ENCODE data around the gene ZMAT5.

DNA sequence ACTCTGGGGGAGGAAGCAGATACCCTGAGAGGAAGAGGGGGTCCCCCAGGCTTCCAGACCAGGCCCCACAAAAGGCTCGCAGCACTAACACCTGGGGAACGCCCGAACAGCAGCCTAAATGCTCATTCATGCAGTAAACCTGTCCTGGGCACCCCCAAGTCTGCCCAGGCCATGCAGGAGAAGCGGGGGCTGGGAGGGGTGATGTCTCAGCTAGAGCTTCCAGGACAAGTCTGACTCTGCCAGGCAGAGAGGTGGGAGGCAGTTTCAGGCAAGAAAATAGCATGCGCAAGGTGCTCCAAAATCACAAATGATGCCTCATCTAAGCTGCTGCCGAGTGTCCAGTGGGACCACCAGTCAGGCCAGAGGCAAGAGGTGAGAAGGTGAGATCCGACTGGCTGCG is 32.4 kb downstream of the ZMAT5 start:
- TF ChIP-seq, protein P1, sequence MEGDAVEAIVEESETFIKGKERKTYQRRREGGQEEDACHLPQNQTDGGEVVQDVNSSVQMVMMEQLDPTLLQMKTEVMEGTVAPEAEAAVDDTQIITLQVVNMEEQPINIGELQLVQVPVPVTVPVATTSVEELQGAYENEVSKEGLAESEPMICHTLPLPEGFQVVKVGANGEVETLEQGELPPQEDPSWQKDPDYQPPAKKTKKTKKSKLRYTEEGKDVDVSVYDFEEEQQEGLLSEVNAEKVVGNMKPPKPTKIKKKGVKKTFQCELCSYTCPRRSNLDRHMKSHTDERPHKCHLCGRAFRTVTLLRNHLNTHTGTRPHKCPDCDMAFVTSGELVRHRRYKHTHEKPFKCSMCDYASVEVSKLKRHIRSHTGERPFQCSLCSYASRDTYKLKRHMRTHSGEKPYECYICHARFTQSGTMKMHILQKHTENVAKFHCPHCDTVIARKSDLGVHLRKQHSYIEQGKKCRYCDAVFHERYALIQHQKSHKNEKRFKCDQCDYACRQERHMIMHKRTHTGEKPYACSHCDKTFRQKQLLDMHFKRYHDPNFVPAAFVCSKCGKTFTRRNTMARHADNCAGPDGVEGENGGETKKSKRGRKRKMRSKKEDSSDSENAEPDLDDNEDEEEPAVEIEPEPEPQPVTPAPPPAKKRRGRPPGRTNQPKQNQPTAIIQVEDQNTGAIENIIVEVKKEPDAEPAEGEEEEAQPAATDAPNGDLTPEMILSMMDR (IDR thresholded peaks at IDR 0.05) = no peak
- no peak for TF ChIP-seq POLR2AphosphoS5 (IDR thresholded peaks at IDR 0.05)
- TF ChIP-seq POLR2A (IDR thresholded peaks at IDR 0.05) = no peak

Measured in sigmoid colon (tissue), 4 donors.